AG04450 (cell line): ENCODE results near the gene NPTX1. TPM values are rescaled to one million over a fixed set of nuclear protein-coding genes. Genes with fewer than 3 reads are reported as not detected.

ENCODE experiments used
- CTCF ChIA-PET: fragments of 300-600, 350-600 bp; formaldehyde crosslinking; extraction: SDS; loops from one replicate; lab custom pipeline; 2022; ENCODE audit warnings: antibody characterized with exemption, inconsistent platforms; lab: Charles Lee
- POLR2A ChIA-PET: fragments of 350-600 bp; formaldehyde crosslinking; extraction: SDS; loops from one replicate; lab custom pipeline; 2021; ENCODE audit warnings: antibody characterized with exemption, inconsistent platforms; lab: Yijun Ruan, JAX
- DNase-seq: peaks from one replicate; pipeline ENCODE4 v3.0.0-alpha.2; 2011; ENCODE audit warnings: low read depth, low spot score
- H3K27ac ChIP-seq: one replicate; pipeline ENCODE4 v1.5.1; 2012; ENCODE audit warnings: low read depth, low read length, control low read depth
- H3K27me3 ChIP-seq: one replicate; pipeline ENCODE4 v1.6.0; 2012; ENCODE audit warnings: low read length; ENCODE audit not compliant: control insufficient read depth, insufficient read depth
- H3K4me3 ChIP-seq: 2 replicates; pipeline ENCODE4 v1.5.1; 2011; ENCODE audit warnings: mild to moderate bottlenecking, low read depth, low read length, control low read depth
- H3K9me3 ChIP-seq: 2 replicates; pipeline ENCODE4 v1.5.1; 2012; ENCODE audit warnings: low read length; ENCODE audit not compliant: control insufficient read depth, insufficient read depth
- polyA plus RNA-seq: library from polyadenylated mRNA; depleted of rRNA; stranded (reverse); fragments of >200 nt; gene quantifications from 2 replicates; pipeline ENCODE4 v1.2.3, GENCODE V29; 2011
- TF ChIP-seq, protein P1 (sequence below): IDR thresholded peaks from 2 replicates; pipeline ENCODE4 v1.5.1; 2011; ENCODE audit warnings: low read depth, low read length, control low read depth, inconsistent platforms

Gene NPTX1
- polyA plus RNA-seq, 1 experiment: 6.5 TPM

GRCh38 chr17:80449930-80450576 is 26.4 kb downstream of the NPTX1 start:
- Histone ChIP-seq H3K27ac (peak overlapping the region; percentile 82), H3K4me3 (no peak overlapping the region), H3K9me3 (peaks cover 13% of the 10 kb centered on the region; the same call in 1 of the 2 replicates), H3K27me3 (peaks cover 3% of the 10 kb centered on the region)
- TF ChIP-seq, protein P1, sequence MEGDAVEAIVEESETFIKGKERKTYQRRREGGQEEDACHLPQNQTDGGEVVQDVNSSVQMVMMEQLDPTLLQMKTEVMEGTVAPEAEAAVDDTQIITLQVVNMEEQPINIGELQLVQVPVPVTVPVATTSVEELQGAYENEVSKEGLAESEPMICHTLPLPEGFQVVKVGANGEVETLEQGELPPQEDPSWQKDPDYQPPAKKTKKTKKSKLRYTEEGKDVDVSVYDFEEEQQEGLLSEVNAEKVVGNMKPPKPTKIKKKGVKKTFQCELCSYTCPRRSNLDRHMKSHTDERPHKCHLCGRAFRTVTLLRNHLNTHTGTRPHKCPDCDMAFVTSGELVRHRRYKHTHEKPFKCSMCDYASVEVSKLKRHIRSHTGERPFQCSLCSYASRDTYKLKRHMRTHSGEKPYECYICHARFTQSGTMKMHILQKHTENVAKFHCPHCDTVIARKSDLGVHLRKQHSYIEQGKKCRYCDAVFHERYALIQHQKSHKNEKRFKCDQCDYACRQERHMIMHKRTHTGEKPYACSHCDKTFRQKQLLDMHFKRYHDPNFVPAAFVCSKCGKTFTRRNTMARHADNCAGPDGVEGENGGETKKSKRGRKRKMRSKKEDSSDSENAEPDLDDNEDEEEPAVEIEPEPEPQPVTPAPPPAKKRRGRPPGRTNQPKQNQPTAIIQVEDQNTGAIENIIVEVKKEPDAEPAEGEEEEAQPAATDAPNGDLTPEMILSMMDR: no peak
- CTCF ChIA-PET: no interaction called here
- POLR2A ChIA-PET: interaction anchor here (0.7 kb wide), 1 partner anchor 201 kb away, joined by 3 read pairs; no protein-coding TSS in a partner anchor
- DNase-seq: peak; percentile 36

DNA sequence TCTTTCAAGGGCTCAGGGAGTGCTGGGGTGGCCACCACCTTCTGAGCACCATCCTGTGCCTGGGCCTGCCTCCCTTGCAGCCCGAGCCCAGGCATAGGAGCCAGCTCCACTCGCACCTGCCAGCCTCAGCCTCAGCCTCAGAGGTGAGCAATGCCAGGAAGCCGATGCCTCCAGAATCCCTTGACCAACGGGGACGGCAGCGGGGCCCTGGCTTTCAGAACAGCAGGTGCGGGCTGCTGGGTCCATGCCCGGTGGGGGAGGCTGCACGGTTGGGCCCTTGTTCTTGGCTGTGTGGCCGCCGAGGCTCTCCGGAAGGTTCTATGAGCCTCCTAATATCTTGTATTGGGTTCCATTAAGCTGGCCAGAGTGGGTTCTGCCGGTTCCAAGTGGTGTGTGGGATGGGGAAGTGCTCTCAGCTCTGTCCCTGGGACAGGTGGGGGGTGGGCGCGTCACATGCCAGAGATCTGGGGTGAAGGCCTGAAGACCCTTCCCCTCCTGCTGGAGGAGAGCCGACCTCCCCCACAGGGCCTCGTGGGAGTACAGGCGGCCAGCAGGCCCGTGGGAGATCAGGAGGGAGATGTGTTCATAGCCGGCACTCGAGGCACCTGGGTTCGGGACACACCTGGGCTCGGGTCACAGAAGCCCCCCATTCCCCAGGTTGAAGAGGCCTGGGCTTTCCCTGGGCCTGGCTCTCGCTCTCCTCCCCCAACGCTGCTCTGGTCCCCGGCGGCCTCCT is 27.0 kb downstream of the NPTX1 start:
- H3K9me3 ChIP-seq: peaks cover 13% of the 10 kb centered on the region; the same call in 1 of the 2 replicates
- ChIA-PET POLR2A (interaction anchor here (0.6 kb wide), 1 partner anchor 306 kb away, joined by 10 read pairs; no protein-coding TSS in a partner anchor), CTCF (no interaction called here)

GRCh38 chr17:80447790-80448189 is 28.6 kb downstream of the NPTX1 start:
- Histone ChIP-seq H3K27ac (no peak overlapping the region), H3K9me3 (peaks cover 7% of the 10 kb centered on the region; the same call in 1 of the 2 replicates), H3K27me3 (peaks cover 18% of the 10 kb centered on the region), H3K4me3 (no peak overlapping the region)
- no peak for DNase-seq
- ChIA-PET POLR2A (no interaction called here), CTCF (interaction anchor here (0.6 kb wide), 1 partner anchor 101 kb away, joined by 4 read pairs; no protein-coding TSS in a partner anchor)
- TF ChIP-seq, protein P1: no peak

More for the DNA sequence above, 27.0 kb downstream of the NPTX1 start:
- H3K27ac ChIP-seq: peak overlapping the region; percentile 82
- TF ChIP-seq, protein P1: no peak
- DNase-seq: no peak
- H3K27me3 ChIP-seq: peaks cover 5% of the 10 kb centered on the region
- H3K4me3 ChIP-seq: no peak overlapping the region

GRCh38 chr17:80446645-80447405 is 29.6 kb downstream of the NPTX1 start:
- POLR2A ChIA-PET: no interaction called here
- TF ChIP-seq, protein P1: no peak
- Histone ChIP-seq H3K9me3 (peaks cover 7% of the 10 kb centered on the region; the same call in 1 of the 2 replicates), H3K4me3 (no peak overlapping the region), H3K27me3 (peaks cover 25% of the 10 kb centered on the region), H3K27ac (no peak overlapping the region)
- DNase-seq: no peak
- CTCF ChIA-PET: no interaction called here
